Measurements from ENCODE around the gene ENO4.

Gene ENO4

GRCh38 chr10:116910910-116911309, 61.6 kb downstream of the ENO4 start:
- TF ChIP-seq POLR2A (IDR thresholded peaks at IDR 0.05; ENCODE audit: extremely low read depth, insufficient read length) = no peak
- TF ChIP-seq MYC (IDR thresholded peaks at IDR 0.05; ENCODE audit: low read depth, low read length) = no peak
- TF ChIP-seq, protein P1, sequence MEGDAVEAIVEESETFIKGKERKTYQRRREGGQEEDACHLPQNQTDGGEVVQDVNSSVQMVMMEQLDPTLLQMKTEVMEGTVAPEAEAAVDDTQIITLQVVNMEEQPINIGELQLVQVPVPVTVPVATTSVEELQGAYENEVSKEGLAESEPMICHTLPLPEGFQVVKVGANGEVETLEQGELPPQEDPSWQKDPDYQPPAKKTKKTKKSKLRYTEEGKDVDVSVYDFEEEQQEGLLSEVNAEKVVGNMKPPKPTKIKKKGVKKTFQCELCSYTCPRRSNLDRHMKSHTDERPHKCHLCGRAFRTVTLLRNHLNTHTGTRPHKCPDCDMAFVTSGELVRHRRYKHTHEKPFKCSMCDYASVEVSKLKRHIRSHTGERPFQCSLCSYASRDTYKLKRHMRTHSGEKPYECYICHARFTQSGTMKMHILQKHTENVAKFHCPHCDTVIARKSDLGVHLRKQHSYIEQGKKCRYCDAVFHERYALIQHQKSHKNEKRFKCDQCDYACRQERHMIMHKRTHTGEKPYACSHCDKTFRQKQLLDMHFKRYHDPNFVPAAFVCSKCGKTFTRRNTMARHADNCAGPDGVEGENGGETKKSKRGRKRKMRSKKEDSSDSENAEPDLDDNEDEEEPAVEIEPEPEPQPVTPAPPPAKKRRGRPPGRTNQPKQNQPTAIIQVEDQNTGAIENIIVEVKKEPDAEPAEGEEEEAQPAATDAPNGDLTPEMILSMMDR (IDR thresholded peaks at IDR 0.05; ENCODE audit: low read depth, low read length) = no peak
- TF ChIP-seq, protein P2, sequence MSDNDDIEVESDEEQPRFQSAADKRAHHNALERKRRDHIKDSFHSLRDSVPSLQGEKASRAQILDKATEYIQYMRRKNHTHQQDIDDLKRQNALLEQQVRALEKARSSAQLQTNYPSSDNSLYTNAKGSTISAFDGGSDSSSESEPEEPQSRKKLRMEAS (IDR thresholded peaks at IDR 0.05; ENCODE audit: low read depth, low read length) = no peak
- no peak overlapping the region for H3K4me3 ChIP-seq (ENCODE audit: low read depth, low read length)
- no peak for DNase-seq (ENCODE audit: low read depth)

DNA sequence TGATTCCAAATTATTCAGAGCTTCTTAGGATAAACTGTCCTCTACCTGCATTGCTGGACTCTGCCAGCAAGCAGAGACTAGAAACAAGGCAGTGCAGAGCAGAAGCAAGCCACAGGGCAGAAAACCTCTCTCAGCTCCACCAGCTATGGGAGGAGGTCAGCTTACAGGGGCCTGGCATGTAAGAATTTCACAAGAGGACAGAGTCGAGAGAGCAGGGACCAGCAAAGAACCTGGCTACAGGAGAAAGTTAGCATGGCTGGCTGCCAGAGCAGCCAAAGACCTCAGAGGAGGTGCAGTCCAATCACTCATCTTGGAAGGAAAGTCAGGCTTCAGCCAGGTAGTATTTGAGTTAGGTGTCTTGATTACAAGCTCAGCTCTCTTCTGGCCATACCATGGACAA, 62.9 kb downstream of the ENO4 start:
- DNase-seq (ENCODE audit: low read depth) = no peak
- no peak overlapping the region for H3K4me3 ChIP-seq (ENCODE audit: low read depth, low read length)
- TF ChIP-seq POLR2A (IDR thresholded peaks at IDR 0.05; ENCODE audit: extremely low read depth, insufficient read length) = no peak
- TF ChIP-seq, protein P1 (IDR thresholded peaks at IDR 0.05; ENCODE audit: low read depth, low read length) = no peak
- no peak for TF ChIP-seq MYC (IDR thresholded peaks at IDR 0.05; ENCODE audit: low read depth, low read length)
- TF ChIP-seq, protein P2 (IDR thresholded peaks at IDR 0.05; ENCODE audit: low read depth, low read length) = no peak

DNA sequence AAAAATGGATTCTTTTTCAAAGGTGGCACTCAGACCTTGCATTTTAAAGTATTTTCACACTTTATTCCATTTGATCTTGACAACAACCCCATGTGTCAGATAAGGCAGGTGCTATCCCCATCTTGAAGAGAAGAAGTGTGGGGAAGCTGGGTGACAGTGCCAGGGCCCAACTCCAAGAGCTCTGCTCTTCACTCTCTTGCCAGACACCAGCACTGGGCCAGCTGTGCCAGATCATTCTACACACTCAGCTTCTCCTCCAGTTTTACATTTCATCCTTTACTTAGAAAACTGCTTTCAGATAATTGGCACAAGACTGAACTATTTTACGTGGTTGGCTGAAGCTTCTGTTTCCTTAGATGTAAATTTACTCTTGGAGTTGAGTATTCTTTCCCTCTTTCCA, 64.4 kb downstream of the ENO4 start:
- TF ChIP-seq, protein P1 (IDR thresholded peaks at IDR 0.05; ENCODE audit: low read depth, low read length) = no peak
- TF ChIP-seq MYC (IDR thresholded peaks at IDR 0.05; ENCODE audit: low read depth, low read length) = no peak
- TF ChIP-seq, protein P2 (IDR thresholded peaks at IDR 0.05; ENCODE audit: low read depth, low read length) = no peak
- TF ChIP-seq POLR2A (IDR thresholded peaks at IDR 0.05; ENCODE audit: extremely low read depth, insufficient read length) = no peak
- DNase-seq (ENCODE audit: low read depth) = no peak
- no peak overlapping the region for H3K4me3 ChIP-seq (ENCODE audit: low read depth, low read length)

DNA sequence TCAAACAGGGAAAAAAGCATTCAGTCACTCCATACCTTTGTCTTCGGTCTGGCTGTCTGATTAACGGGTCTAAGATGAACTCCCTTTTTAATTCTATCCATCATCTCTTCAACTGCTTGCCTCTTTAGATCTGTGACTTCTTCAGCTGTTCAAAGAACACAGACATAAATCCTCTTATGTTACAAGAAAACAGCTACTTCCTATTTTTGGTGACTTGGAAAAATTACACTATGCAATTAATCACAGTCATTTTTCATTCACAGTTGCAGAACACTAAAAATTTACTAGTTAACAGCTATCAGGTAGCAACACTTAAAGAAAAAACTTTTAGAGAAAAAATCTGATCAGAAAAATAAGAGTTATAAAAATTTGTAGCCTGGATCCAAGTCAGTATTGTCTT, 66.0 kb downstream of the ENO4 start:
- TF ChIP-seq, protein P2 (IDR thresholded peaks at IDR 0.05; ENCODE audit: low read depth, low read length) = no peak
- TF ChIP-seq POLR2A (IDR thresholded peaks at IDR 0.05; ENCODE audit: extremely low read depth, insufficient read length) = no peak
- no peak for TF ChIP-seq MYC (IDR thresholded peaks at IDR 0.05; ENCODE audit: low read depth, low read length)
- TF ChIP-seq, protein P1 (IDR thresholded peaks at IDR 0.05; ENCODE audit: low read depth, low read length) = no peak
- no peak overlapping the region for H3K4me3 ChIP-seq (ENCODE audit: low read depth, low read length)
- DNase-seq (ENCODE audit: low read depth) = no peak

GRCh38 chr10:116917481-116917880, 68.2 kb downstream of the ENO4 start:
- DNase-seq (ENCODE audit: low read depth) = no peak
- TF ChIP-seq POLR2A (IDR thresholded peaks at IDR 0.05; ENCODE audit: extremely low read depth, insufficient read length) = no peak
- TF ChIP-seq, protein P1 (IDR thresholded peaks at IDR 0.05; ENCODE audit: low read depth, low read length) = no peak
- TF ChIP-seq, protein P2 (IDR thresholded peaks at IDR 0.05; ENCODE audit: low read depth, low read length) = no peak
- TF ChIP-seq MYC (IDR thresholded peaks at IDR 0.05; ENCODE audit: low read depth, low read length) = no peak
- H3K4me3 ChIP-seq (ENCODE audit: low read depth, low read length) = no peak overlapping the region

DNA sequence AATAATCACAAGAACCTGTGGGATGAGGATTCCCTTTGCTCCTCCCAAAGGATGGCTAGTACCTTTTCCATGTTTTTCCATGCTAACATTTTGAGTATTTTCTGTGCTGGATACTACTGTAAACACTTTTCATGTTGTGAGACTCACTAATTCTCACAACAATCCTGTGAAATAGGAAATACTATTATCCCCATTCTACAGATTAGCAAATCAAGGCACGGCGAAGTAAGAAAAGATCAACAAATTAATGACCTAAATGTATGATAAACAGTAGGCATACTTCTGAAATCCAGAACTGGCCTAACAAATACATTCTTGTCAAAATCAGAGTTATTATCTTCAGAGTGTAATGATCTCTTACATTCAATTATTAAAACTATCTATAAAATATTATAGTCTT, 69.3 kb downstream of the ENO4 start:
- no peak overlapping the region for H3K4me3 ChIP-seq (ENCODE audit: low read depth, low read length)
- TF ChIP-seq, protein P2 (IDR thresholded peaks at IDR 0.05; ENCODE audit: low read depth, low read length) = no peak
- DNase-seq (ENCODE audit: low read depth) = no peak
